ENCODE measurements around the gene PTPRN2. TPM values are rescaled to one million over a fixed set of nuclear protein-coding genes. Genes with fewer than 3 reads are reported as not detected.

PTPRN2 gene
- total RNA-seq, 1 donor from 2014 or later, result 2.4 TPM

GRCh38 chr7:157881048-157881771 is 706.4 kb downstream of the PTPRN2 start:
- H3K27me3 ChIP-seq (ENCODE audit: control insufficient read depth, insufficient read depth, low read length), result no peaks in the 10 kb centered on the region
- no peak for DNase-seq (ENCODE audit: low read depth)

GRCh38 chr7:157879391-157879790 is 708.2 kb downstream of the PTPRN2 start:
- no peak overlapping the region for H3K4me3 ChIP-seq (ENCODE audit: low read depth, low read length)
- DNase-seq (ENCODE audit: low read depth), result no peak
- TF ChIP-seq CTCF (IDR thresholded peaks at IDR 0.05; ENCODE audit: insufficient read depth, low read length, poor library complexity, severe bottlenecking), result no peak
- no peaks in the 10 kb centered on the region for H3K27me3 ChIP-seq (ENCODE audit: control insufficient read depth, insufficient read depth, low read length)
- H3K36me3 ChIP-seq (ENCODE audit: control insufficient read depth, insufficient read depth, low read length), result no peaks in the 10 kb centered on the region

More at GRCh38 chr7:157881048-157881771, 706.4 kb downstream of the PTPRN2 start:
- Histone ChIP-seq H3K4me3 (ENCODE audit: low read depth, low read length) (no peak overlapping the region), H3K36me3 (ENCODE audit: control insufficient read depth, insufficient read depth, low read length) (no peaks in the 10 kb centered on the region)
- TF ChIP-seq CTCF (IDR thresholded peaks at IDR 0.05; ENCODE audit: insufficient read depth, low read length, poor library complexity, severe bottlenecking), result no peak

- DNase-seq (ENCODE audit: low read depth), result no peak
- Histone ChIP-seq H3K4me3 (ENCODE audit: low read depth, low read length) (no peak overlapping the region), H3K36me3 (ENCODE audit: control insufficient read depth, insufficient read depth, low read length) (no peaks in the 10 kb centered on the region), H3K27me3 (ENCODE audit: control insufficient read depth, insufficient read depth, low read length) (no peaks in the 10 kb centered on the region)
- TF ChIP-seq CTCF (IDR thresholded peaks at IDR 0.05; ENCODE audit: insufficient read depth, low read length, poor library complexity, severe bottlenecking), result no peak
Observed at GRCh38 chr7:157877298-157878090, 710.1 kb downstream of the PTPRN2 start.

- H3K27me3 ChIP-seq (ENCODE audit: control insufficient read depth, insufficient read depth, low read length), result no peaks in the 10 kb centered on the region
- H3K36me3 ChIP-seq (ENCODE audit: control insufficient read depth, insufficient read depth, low read length), result no peaks in the 10 kb centered on the region
- no peak for TF ChIP-seq CTCF (IDR thresholded peaks at IDR 0.05; ENCODE audit: insufficient read depth, low read length, poor library complexity, severe bottlenecking)
- no peak for DNase-seq (ENCODE audit: low read depth)
- no peak overlapping the region for H3K4me3 ChIP-seq (ENCODE audit: low read depth, low read length)
Observed at GRCh38 chr7:157876469-157877285, 710.9 kb downstream of the PTPRN2 start.

GRCh38 chr7:157875230-157876179 is 712.1 kb downstream of the PTPRN2 start:
- no peak for TF ChIP-seq CTCF (IDR thresholded peaks at IDR 0.05; ENCODE audit: insufficient read depth, low read length, poor library complexity, severe bottlenecking)
- H3K27me3 ChIP-seq (ENCODE audit: control insufficient read depth, insufficient read depth, low read length), result no peaks in the 10 kb centered on the region
- no peak for DNase-seq (ENCODE audit: low read depth)
- H3K36me3 ChIP-seq (ENCODE audit: control insufficient read depth, insufficient read depth, low read length), result no peaks in the 10 kb centered on the region
- H3K4me3 ChIP-seq (ENCODE audit: low read depth, low read length), result no peak overlapping the region

Measured in kidney epithelial cell (primary cell).